GM19438 (cell line): Measurements from ENCODE around the gene PRR33.

ENCODE experiments used
- ATAC-seq: cut with Tn5 transposase; IDR thresholded peaks from one replicate; pipeline ENCODE4 v1.9.1; 2021; ENCODE audit warnings: low read depth; ENCODE audit not compliant: unreplicated experiment

Gene PRR33

GRCh38 chr11:1917523-1918435, 26.1 kb upstream of the PRR33 start:
- no peak for ATAC-seq

DNA sequence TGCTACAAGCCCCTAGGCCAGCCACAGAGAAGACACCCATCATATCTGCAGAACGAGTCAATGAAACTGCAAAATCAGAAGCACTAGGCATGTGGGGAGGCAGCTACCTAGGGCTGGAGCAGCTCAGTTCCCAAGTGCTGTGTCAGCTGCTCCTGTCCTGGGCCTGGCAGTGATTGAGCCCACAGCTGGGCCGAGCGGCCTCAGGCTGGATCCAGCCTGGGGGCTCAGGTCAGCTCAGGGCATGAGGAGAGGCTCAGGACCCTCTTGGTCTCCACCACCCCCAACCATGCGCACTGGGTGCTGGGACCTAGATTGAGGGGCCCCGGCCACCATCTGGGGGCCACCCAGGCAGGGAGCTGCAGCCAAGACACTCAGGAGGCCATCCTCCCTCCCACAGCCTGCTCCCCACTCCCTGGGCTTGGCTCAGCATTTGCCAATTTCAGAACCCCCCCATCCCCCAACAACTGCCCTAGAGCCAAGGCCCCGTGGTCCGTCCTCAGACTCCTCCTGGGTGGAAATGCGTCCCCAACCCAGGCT, 25.4 kb upstream of the PRR33 start:
- ATAC-seq: no peak

DNA sequence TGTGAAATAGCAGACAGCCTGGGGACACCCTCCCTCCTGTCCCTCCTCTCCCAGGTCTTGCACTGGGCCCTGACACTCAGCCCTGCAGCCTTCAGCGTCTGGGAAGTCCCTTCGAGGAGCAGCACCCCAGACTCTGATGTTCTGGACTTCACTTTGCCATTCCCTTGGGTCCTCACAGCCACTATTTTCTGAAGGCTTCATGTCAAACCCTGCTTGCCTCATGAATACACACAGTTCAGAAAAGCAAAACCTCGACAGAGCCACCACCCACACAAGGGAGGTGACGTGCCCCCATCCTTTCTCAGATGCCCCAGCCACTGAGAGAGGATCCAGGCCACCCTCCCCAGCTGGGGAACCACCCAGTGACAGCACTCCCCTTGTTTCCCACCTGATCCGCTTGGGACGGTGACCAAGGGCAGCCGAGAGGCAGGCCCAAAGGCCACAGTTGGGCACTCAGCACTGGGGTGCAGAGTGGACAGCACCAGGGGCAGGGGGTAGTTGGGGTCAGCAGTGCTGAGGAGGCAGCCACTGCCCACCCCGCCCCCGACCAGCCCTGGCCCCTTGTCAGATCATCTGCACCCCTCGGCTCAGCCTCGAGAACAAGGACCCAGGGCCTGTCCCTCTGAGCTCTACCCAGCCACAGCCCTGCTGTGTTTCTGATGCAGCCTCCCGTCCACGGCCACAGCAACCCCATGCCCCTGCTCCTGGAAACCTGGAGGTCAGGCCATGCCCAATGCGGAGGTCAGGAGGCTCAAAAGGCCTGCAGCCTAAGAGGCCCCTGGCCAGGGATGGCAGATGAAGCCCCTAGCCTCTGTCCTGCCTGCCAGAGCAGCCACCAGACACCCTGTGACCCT, 24.7 kb upstream of the PRR33 start:
- ATAC-seq: no peak

DNA sequence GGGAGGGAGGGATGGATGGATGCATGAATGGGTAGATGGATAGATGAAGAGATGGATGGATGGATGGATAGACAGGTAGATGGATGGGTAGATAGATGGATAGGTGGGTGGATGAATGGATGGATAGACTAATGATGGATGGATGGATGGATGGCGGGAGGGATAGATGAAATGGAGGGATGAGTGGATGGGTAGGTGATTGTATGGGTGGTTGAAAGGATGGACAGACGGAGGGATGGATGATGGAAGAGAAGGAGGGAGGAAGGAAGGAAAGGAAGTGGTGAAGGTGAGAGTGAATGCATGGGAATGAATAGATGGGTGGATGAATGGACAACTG, 24.1 kb upstream of the PRR33 start:
- ATAC-seq: no peak

DNA sequence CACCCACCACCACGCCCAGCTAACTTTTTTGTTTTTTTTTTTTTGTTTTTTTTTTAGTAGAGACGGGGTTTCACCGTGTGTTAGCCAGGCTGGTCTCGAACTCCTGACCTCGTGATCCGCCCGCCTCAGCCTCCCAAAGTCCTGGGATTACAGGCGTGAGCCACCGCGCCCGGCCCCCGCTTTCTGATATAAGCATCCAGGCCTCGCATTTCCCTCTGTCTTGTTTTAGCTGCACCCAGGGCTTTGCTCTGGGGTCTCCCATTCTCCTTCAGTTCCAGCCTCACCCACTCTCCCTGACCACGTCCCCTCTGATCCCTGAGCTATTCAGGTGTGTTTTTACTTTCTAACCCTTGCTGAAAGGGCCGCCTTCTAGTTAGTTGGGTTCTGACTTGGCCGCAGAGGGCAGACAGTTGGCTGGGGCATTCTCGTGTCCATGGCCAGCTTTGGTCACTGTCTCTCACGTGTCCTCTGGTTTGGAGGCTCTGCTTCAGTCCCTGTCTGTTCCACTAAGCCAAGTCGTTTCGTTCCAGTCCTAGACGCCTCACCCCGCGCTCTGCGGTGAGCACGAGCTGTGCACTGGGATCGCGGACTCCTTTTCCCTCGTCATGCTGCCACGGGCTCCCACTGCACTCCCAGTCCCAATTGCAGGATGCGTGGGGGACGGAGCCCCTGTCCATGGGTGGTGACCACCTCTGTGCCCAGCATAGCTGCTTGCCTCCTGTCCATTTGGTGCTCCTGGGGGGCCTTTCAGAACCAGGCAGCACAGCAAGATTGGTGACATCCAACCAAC, 21.8 kb upstream of the PRR33 start:
- no peak for ATAC-seq

DNA sequence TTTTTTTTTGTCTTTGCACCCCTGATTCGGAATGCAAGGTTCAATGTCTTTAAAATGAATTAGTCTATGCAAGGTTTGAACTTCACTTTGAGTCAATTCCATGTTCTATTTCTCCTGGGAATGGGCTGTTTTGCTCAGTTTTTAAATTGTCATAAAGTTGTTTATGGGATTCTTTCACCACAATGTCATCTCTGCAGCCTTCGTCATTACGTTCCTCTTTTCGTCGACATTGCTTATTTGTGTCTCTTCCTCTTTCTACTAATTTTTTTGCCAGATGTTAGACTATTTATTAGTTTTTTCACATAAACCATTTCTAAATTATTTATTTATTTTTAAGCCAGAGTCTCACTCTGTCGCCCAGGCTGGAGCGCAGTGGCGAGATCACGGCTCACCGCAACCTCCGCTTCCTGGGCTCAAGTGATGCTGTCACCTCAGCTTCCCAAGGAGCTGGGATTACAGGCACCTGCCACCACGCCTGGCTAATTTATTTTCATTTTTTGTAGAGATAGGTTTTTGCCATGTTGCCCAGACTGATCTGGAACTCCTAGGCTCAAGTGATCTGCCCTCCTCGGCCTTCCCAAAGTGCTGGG, 20.7 kb upstream of the PRR33 start:
- ATAC-seq: no peak

DNA sequence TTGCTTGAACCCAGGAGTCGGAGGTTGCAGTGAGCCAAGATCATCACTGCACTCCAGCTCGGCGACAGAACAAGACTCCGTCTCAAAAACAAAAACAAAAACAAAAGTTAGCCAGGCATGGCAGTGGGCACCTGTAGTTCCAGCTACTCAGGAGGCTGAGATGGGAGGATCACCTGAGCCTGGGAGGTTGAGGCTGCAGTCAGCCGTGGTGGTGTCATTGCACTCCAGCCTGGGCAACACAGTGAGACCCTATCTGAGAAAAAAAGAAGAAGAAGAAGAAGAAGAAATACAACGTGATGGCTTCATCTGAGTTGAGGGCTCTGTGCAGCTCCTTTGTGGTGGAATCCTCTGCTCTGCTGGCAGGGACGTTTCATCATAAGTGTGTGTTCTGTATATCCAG, 17.8 kb upstream of the PRR33 start:
- ATAC-seq: no peak

- ATAC-seq: no peak
These were observed 16.9 kb upstream of the PRR33 start for GRCh38 chr11:1908618-1909017.

GRCh38 chr11:1906611-1907423, 15.1 kb upstream of the PRR33 start:
- ATAC-seq: no peak

DNA sequence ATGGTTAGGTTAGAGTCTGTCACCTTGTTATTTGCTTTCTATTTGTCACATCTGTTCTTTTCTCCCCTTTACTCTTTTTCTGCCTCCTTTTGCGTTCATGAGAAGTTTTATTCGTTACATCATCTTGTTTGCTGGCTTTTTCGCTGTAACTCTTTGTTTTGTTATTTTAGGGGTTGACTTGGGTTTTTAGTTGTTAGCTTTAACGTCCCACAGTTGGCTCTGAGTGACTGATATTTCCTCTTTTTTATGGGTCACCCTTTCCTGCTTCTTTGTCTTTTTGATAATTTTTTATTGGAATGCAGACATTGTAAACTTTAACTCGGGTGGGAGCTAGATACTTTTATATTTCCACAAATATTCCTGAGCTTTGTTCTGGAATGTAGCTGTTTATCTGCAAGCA, 14.5 kb upstream of the PRR33 start:
- ATAC-seq: no peak

DNA sequence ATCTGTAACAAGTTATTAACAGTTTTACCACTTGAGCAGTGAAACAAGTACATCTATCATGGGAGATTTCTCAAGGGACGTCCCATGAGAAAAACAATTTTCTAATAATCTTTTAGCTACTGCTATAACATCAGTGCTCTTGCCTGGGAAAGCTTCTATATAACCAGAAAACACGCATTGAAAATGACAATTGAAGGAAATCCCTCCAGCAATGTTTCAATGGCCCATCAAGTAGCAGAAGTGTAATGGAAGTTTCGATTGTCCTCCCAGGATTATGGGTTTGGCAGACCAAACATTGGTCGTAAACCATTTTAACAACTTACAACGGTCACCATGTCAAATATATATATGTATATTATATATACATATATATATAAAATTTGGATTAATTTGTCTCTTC, 8.0 kb upstream of the PRR33 start:
- no peak for ATAC-seq

- ATAC-seq: no peak
These were observed 7.4 kb upstream of the PRR33 start for GRCh38 chr11:1899090-1899489.

DNA sequence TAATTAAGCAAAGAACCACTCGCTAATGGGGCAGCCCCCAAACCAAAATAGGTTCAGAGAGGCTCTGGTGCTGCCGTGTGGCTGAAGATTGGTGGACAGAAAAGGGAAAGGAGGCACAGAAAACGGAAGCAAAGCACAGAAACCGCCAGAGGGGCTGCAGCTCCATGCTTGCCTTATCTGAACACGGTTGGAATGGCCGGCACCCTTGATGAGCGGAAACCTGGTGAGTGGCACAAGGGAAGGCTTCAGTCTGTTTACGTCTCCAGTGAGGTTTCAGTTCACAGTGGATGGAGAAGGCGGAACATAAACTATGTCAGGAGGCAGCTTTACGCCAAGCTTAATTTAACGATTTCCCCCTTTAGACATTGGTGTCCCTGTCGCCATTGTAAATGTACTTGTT, 5.2 kb upstream of the PRR33 start:
- no peak for ATAC-seq

- no peak for ATAC-seq
These were observed 4.8 kb upstream of the PRR33 start for GRCh38 chr11:1896468-1896867.

- ATAC-seq: no peak
These were observed 3.1 kb upstream of the PRR33 start for GRCh38 chr11:1894759-1895158.

- ATAC-seq: no peak
These were observed 2.1 kb upstream of the PRR33 start for GRCh38 chr11:1893581-1894359.

GRCh38 chr11:1892558-1892957, 863 bp upstream of the PRR33 start:
- no peak for ATAC-seq

DNA sequence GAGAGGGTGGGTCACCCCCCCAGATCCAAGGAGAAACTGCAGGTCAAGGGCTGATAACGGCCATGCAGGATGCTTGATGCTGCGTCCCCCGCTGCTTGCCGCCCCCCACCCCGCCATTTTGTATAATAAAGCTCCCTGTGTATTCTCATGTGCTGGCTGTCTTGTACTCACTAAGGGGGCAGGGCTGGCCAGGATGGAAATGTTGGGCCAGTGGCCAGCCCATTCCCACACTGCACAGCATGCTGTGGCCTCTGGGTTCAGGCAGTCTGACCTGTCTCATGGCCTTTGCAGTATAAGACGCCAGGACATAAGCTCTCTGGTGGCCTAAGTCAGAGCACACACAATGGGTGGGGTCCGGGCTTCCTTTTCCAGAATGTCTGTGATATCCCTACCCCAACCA, 421 bp upstream of the PRR33 start:
- no peak for ATAC-seq
